Smooth muscle cell (in vitro differentiated cells): Measurements from ENCODE around the gene CCDC110. TPM values are rescaled to one million over a fixed set of nuclear protein-coding genes. Genes with fewer than 3 reads are reported as not detected.
"Not testable (repeated sequence)": the region's sequence is repeated elsewhere in the genome, so short reads cannot be mapped to it uniquely, and the experiment has no call there.

Experiments
- DNase-seq: peaks from one replicate; lab custom pipeline; 2025; ENCODE audit not compliant: unreplicated experiment; lab: John Stamatoyannopoulos, UW
- H2AFZ ChIP-seq: fragments of 200-600 bp; sonication (generic); 2 replicates; pipeline ENCODE4 v1.6.0; 2016; ENCODE audit warnings: antibody characterized with exemption, low read depth, mild to moderate bottlenecking
- H3F3A ChIP-seq: fragments of 200-600 bp; sonication (generic); 2 replicates; pipeline ENCODE4 v1.6.0; 2017; ENCODE audit warnings: antibody characterized with exemption, low read depth
- H3K27ac ChIP-seq: fragments of 200-600 bp; sonication (generic); 2 replicates; pipeline ENCODE4 v1.5.1; 2016; ENCODE audit warnings: low read depth, mild to moderate bottlenecking
- H3K27me3 ChIP-seq: fragments of 200-600 bp; sonication (generic); 2 replicates; pipeline ENCODE4 v1.6.1; 2016; ENCODE audit warnings: low read depth, mild to moderate bottlenecking
- H3K36me3 ChIP-seq: fragments of 200-600 bp; sonication (generic); 2 replicates; pipeline ENCODE4 v1.5.1; 2016; ENCODE audit warnings: low read depth
- H3K4me1 ChIP-seq: fragments of 200-600 bp; sonication (generic); 2 replicates; pipeline ENCODE4 v1.5.1; 2016; ENCODE audit warnings: low read depth
- H3K4me2 ChIP-seq: fragments of 200-600 bp; sonication (generic); 2 replicates; pipeline ENCODE4 v1.6.0; 2016; ENCODE audit warnings: mild to moderate bottlenecking
- H3K4me3 ChIP-seq: fragments of 200-600 bp; sonication (generic); 2 replicates; pipeline ENCODE4 v1.5.1; 2016; ENCODE audit warnings: mild to moderate bottlenecking
- H3K79me2 ChIP-seq: fragments of 200-600 bp; sonication (generic); 2 replicates; pipeline ENCODE4 v1.6.0; 2016; ENCODE audit warnings: low read depth, mild to moderate bottlenecking
- H3K9ac ChIP-seq: fragments of 200-600 bp; sonication (generic); 2 replicates; pipeline ENCODE4 v1.6.0; 2016; ENCODE audit warnings: low read depth
- H3K9me3 ChIP-seq: fragments of 200-600 bp; sonication (generic); replicated peaks from 2 replicates; pipeline ENCODE4 v1.5.1; 2016; ENCODE audit warnings: low read depth
- H4K20me1 ChIP-seq: fragments of 200-600 bp; sonication (generic); 2 replicates; pipeline ENCODE4 v1.6.0; 2016; ENCODE audit warnings: low read depth
- WGBS: methylation state at CpG from one replicate; pipeline ENCODE4 v1.1.7; 2016; ENCODE audit warnings: low lambda C conversion rate; 5-methylcytosine and 5-hydroxymethylcytosine counted together
- polyA plus RNA-seq: library from polyadenylated mRNA; unstranded; fragments of >200 nt; fragmentation: Nextera tagmentation; extraction: Ambion mirVana; gene quantifications from 2 replicates; pipeline ENCODE4 v1.2.1, GENCODE V29; 2016
- total RNA-seq: library from RNA; depleted of rRNA; stranded (reverse); fragments of >200 nt; gene quantifications from 2 replicates; pipeline ENCODE4 v1.2.3, GENCODE V29; 2014
- TF ChIP-seq, protein P1 (sequence below): fragments of 200-600 bp; sonication (generic); IDR thresholded peaks from 2 replicates; pipeline ENCODE4 v1.5.1; 2017; ENCODE audit warnings: borderline replicate concordance, mild to moderate bottlenecking, antibody characterized with exemption; ENCODE audit not compliant: insufficient read depth, poor library complexity, severe bottlenecking

Gene CCDC110
- total and polyA plus RNA-seq, 2 experiments from 2014 or later = 2.3 to 2.5 TPM

DNA sequence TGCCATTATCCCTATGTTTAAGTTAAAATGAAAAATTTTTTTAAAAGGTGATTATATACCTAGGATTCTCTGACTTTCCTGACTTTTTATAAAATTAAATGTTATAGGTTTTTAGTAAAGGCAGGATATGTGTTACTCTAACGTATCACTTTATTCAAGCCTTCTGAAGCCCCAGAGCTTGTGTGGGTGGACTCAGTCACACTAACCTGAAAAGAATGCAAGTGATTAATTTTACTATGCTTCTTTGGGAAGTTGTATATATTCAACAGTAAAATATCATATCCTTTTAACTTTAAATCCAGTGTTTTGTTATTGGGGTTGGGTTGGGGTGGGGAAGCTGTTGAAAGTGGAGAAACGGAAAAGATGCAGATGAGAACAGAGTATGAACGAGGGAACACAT is 41.0 kb upstream of the CCDC110 start:
- Histone ChIP-seq H3K79me2 (no peaks in the 10 kb centered on the region), H3K4me2 (peak overlapping the region; percentile 56), H3K4me1 (peaks cover 9% of the 10 kb centered on the region), H3K36me3 (peaks cover 26% of the 10 kb centered on the region), H3K9me3 (no peaks in the 10 kb centered on the region), H3K4me3 (no peak overlapping the region), H2AFZ (no peak overlapping the region), H3F3A (peaks cover 27% of the 10 kb centered on the region), H4K20me1 (peaks cover 12% of the 10 kb centered on the region), H3K27ac (peak overlapping the region; percentile 64), H3K9ac (no peak overlapping the region), H3K27me3 (no peaks in the 10 kb centered on the region)
- 19% methylated on average over 3 of the region's 3 CpGs for WGBS
- no peak for DNase-seq
- TF ChIP-seq, protein P1, sequence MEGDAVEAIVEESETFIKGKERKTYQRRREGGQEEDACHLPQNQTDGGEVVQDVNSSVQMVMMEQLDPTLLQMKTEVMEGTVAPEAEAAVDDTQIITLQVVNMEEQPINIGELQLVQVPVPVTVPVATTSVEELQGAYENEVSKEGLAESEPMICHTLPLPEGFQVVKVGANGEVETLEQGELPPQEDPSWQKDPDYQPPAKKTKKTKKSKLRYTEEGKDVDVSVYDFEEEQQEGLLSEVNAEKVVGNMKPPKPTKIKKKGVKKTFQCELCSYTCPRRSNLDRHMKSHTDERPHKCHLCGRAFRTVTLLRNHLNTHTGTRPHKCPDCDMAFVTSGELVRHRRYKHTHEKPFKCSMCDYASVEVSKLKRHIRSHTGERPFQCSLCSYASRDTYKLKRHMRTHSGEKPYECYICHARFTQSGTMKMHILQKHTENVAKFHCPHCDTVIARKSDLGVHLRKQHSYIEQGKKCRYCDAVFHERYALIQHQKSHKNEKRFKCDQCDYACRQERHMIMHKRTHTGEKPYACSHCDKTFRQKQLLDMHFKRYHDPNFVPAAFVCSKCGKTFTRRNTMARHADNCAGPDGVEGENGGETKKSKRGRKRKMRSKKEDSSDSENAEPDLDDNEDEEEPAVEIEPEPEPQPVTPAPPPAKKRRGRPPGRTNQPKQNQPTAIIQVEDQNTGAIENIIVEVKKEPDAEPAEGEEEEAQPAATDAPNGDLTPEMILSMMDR = no peak

DNA sequence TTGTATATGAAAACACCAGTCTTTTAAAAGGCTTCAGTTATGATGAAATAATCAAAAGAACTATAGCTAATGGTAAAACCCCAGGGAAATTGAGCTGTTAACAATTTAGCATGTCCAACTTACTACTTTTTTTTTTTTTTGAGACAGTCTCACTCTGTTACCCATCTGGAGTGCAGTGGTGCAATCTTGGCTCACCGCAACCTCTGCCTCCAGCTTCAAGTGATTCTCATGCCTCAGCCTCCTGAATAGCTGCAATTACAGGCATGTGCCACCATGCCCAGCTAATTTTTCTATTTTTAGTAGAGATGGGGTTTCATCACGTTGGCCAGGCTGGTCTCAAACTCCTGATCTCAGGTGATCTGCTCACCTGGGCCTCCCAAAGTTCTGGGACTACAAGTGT is 39.7 kb upstream of the CCDC110 start:
- WGBS = 89% methylated on average over 2 of the region's 2 CpGs
- not testable (repeated sequence) for H3K27me3 ChIP-seq, H4K20me1 ChIP-seq, DNase-seq, H3K9ac ChIP-seq, H3K4me1 ChIP-seq, H2AFZ ChIP-seq, H3K79me2 ChIP-seq, H3K9me3 ChIP-seq, H3K4me2 ChIP-seq, H3K4me3 ChIP-seq
- Histone ChIP-seq H3K36me3 (peaks cover 19% of the 10 kb centered on the region), H3F3A (peaks cover 23% of the 10 kb centered on the region), H3K27ac (peak overlapping the region; percentile 64)
- TF ChIP-seq, protein P1 = peak; percentile 2

DNA sequence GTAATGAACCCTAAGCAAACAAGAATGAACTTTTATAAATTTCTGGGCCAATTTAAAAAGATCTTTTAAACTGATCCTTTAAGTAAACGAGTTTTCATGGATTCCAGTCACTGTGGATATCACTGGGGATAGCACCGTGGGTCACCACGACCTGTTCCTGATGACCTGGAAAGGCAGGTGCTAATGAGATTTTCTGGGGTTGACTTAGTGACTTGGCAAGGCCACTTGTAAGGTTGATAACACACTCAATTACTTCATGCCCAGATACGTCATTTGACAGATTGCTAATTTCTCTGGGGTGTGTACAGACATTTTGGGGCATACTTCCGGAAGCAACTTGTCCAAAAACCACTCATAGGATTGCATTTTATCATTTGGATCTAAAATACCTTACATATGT is 39.3 kb upstream of the CCDC110 start:
- no peaks in the 10 kb centered on the region for H3K9me3 ChIP-seq
- H3K4me3 ChIP-seq = no peak overlapping the region
- peaks cover 26% of the 10 kb centered on the region for H3F3A ChIP-seq
- no peak for DNase-seq
- H3K27me3 ChIP-seq = no peaks in the 10 kb centered on the region
- no peak overlapping the region for H2AFZ ChIP-seq
- H3K36me3 ChIP-seq = peaks cover 19% of the 10 kb centered on the region
- H3K4me1 ChIP-seq = peaks cover 9% of the 10 kb centered on the region
- H3K4me2 ChIP-seq = no peak overlapping the region
- 90% methylated on average over 5 of the region's 5 CpGs for WGBS
- no peaks in the 10 kb centered on the region for H3K79me2 ChIP-seq
- no peak overlapping the region for H3K9ac ChIP-seq
- H4K20me1 ChIP-seq = peaks cover 4% of the 10 kb centered on the region
- TF ChIP-seq, protein P1 = no peak
- peak overlapping the region; percentile 6 for H3K27ac ChIP-seq

DNA sequence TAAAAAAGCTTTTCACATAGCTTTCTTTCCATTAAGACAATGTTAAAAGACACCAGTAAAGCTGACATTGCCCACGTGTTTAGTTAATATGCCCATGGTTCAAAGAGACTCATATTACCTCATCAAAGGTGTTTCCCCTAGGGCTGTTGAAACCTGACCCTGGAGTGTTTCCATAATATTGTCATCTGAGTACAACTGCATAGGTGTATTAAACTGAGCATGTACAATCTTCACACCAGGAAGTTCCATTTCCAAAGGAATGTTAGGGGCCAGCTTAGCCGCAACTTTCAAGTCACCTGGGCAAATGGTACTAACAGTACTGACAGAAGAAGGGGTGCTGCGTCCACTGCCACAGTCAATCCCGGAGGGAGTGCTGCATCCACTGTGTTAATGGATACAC is 36.6 kb upstream of the CCDC110 start:
- no peak overlapping the region for H2AFZ ChIP-seq
- WGBS = 78% methylated on average over 4 of the region's 4 CpGs
- H3F3A ChIP-seq = peaks cover 28% of the 10 kb centered on the region
- no peak overlapping the region for H3K9ac ChIP-seq
- H3K4me3 ChIP-seq = no peak overlapping the region
- no peaks in the 10 kb centered on the region for H3K9me3 ChIP-seq
- no peak overlapping the region for H3K4me2 ChIP-seq
- H3K27ac ChIP-seq = peak overlapping the region; percentile 28
- H3K79me2 ChIP-seq = no peaks in the 10 kb centered on the region
- peaks cover 2% of the 10 kb centered on the region for H4K20me1 ChIP-seq
- peaks cover 11% of the 10 kb centered on the region for H3K36me3 ChIP-seq
- TF ChIP-seq, protein P1 = no peak
- H3K4me1 ChIP-seq = peaks cover 6% of the 10 kb centered on the region
- H3K27me3 ChIP-seq = no peaks in the 10 kb centered on the region
- no peak for DNase-seq
